Neuronal stem cell (in vitro differentiated cells): ENCODE results near the gene RTL10.
"Not testable (repeated sequence)": the region's sequence is repeated elsewhere in the genome, so short reads cannot be mapped to it uniquely, and the experiment has no call there.

ENCODE experiments used
- DNase-seq: peaks from one replicate; pipeline ENCODE4 v3.0.0-alpha.2; 2013; ENCODE audit warnings: low spot score
- H2AFZ ChIP-seq: one replicate; pipeline ENCODE4 v1.6.1; 2013; ENCODE audit warnings: mild to moderate bottlenecking, low read length, inconsistent platforms
- H2AK5ac ChIP-seq: 2 replicates; pipeline ENCODE4 v1.6.1; 2013; ENCODE audit warnings: low read depth, mild to moderate bottlenecking, inconsistent platforms, low read length, moderate library complexity, mixed read lengths
- H2BK120ac ChIP-seq: 2 replicates; pipeline ENCODE4 v1.6.1; 2013; ENCODE audit warnings: low read depth, mild to moderate bottlenecking, inconsistent platforms, low read length, moderate library complexity, mixed read lengths
- H2BK12ac ChIP-seq: one replicate; pipeline ENCODE4 v1.6.1; 2013; ENCODE audit warnings: low read length, inconsistent platforms
- H2BK15ac ChIP-seq: 2 replicates; pipeline ENCODE4 v1.6.1; 2013; ENCODE audit warnings: mild to moderate bottlenecking, low read length, inconsistent platforms, mixed read lengths
- H2BK5ac ChIP-seq: one replicate; pipeline ENCODE4 v1.6.1; 2013; ENCODE audit warnings: inconsistent platforms, mild to moderate bottlenecking, low read length, moderate library complexity
- H3K14ac ChIP-seq: one replicate; pipeline ENCODE4 v1.6.1; 2013; ENCODE audit warnings: low read length, inconsistent platforms
- H3K18ac ChIP-seq: 2 replicates; pipeline ENCODE4 v1.6.1; 2013; ENCODE audit warnings: low read length, inconsistent platforms
- H3K23ac ChIP-seq: 2 replicates; pipeline ENCODE4 v1.6.1; 2013; ENCODE audit warnings: low read depth, mild to moderate bottlenecking, mixed read lengths, low read length, inconsistent platforms; ENCODE audit not compliant: poor library complexity
- H3K27ac ChIP-seq: replicated peaks from 3 replicates; pipeline ENCODE4 v1.5.1; 2013; ENCODE audit warnings: low read length, inconsistent platforms
- H3K27me3 ChIP-seq, 3 experiments: 2 replicates each; pipeline ENCODE4 v1.6.1; 2013; ENCODE audit warnings: low read length in 3 of 3, mild to moderate bottlenecking in 2 of 3, inconsistent platforms in 1 of 3, low read depth in 1 of 3, mixed read lengths in 1 of 3, moderate library complexity in 1 of 3; ENCODE audit not compliant: control insufficient read depth in 3 of 3, insufficient read depth in 3 of 3
- H3K36me3 ChIP-seq, 2 donors: replicated peaks in 1 of 2; 2 replicates each; pipeline ENCODE4 v1.6.1; 2013; ENCODE audit warnings: low read length in 2 of 2; ENCODE audit not compliant: control insufficient read depth in 2 of 2, insufficient read depth in 2 of 2
- H3K4ac ChIP-seq: 2 replicates; pipeline ENCODE4 v1.6.1; 2013; ENCODE audit warnings: inconsistent platforms, mild to moderate bottlenecking, low read length, moderate library complexity
- H3K4me1 ChIP-seq, 2 donors: 1 replicate in 1 of 2; 2 replicates in 1 of 2; pipeline ENCODE4 v1.6.1; 2013; ENCODE audit warnings: low read length in 2 of 2, low read depth in 1 of 2; ENCODE audit not compliant: control insufficient read depth in 2 of 2, insufficient read depth in 1 of 2
- H3K4me2 ChIP-seq: one replicate; pipeline ENCODE4 v1.6.1; 2013; ENCODE audit warnings: mild to moderate bottlenecking, low read length, inconsistent platforms; ENCODE audit not compliant: insufficient read depth, poor library complexity, severe bottlenecking
- H3K4me3 ChIP-seq, 2 donors: 2 replicates each; pipeline ENCODE4 v1.5.1; 2013; ENCODE audit warnings: low read length in 2 of 2, mild to moderate bottlenecking in 2 of 2, inconsistent platforms in 1 of 2, moderate library complexity in 1 of 2
- H3K79me1 ChIP-seq: one replicate; pipeline ENCODE4 v1.6.1; 2013; ENCODE audit warnings: low read depth, mild to moderate bottlenecking, inconsistent platforms, low read length, moderate library complexity
- H3K9ac ChIP-seq: one replicate; pipeline ENCODE4 v1.6.1; 2013; ENCODE audit warnings: mild to moderate bottlenecking, low read depth, low read length, inconsistent platforms; ENCODE audit not compliant: poor library complexity
- H3K9me3 ChIP-seq, 2 donors: replicated peaks in 1 of 2; 2 replicates each; pipeline versions ENCODE3 to v1.6.1; 2013; ENCODE audit warnings: low read length in 2 of 2, mild to moderate bottlenecking in 2 of 2, inconsistent platforms in 1 of 2, low read depth in 1 of 2, mixed read lengths in 1 of 2, moderate library complexity in 1 of 2; ENCODE audit not compliant: control insufficient read depth in 2 of 2, insufficient read depth in 1 of 2
- H4K8ac ChIP-seq: one replicate; pipeline ENCODE4 v1.6.1; 2013; ENCODE audit warnings: low read depth, mild to moderate bottlenecking, inconsistent platforms, low read length, moderate library complexity
- H4K91ac ChIP-seq: one replicate; pipeline ENCODE4 v1.6.1; 2013; ENCODE audit warnings: low read length, low read depth, mild to moderate bottlenecking, inconsistent platforms; ENCODE audit not compliant: poor library complexity
- WGBS, 2 donors: extraction: QIAGEN DNeasy Blood & Tissue Kit; methylation state at CpG; one replicate each; pipeline ENCODE4 v1.1.7; 2013; ENCODE audit warnings: missing lambda C conversion rate in 2 of 2, mixed read lengths in 1 of 2; ENCODE audit not compliant: insufficient read length in 2 of 2, insufficient replicate concordance in 1 of 2; ENCODE audit errors: extremely low coverage in 2 of 2; 5-methylcytosine and 5-hydroxymethylcytosine counted together

The RTL10 gene

DNA sequence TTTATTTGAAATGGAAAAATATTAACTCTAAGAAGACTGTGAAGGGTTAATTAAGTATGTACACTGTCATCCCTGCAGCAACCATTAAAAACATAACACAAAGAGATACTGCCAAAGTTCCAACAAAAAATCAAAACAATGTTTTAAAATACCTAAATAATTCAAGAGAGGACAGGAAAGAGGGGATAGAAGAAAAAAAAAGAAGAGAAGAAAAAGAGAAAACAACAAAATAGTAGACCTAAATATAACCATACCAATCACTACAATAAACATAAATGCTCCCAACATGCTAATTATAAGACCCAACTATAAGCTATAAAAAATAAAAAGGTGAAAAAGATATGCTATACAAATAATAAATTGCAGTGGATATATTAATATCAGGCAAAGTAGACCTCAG, 20.1 kb downstream of the RTL10 start:
- H4K8ac ChIP-seq = no peak overlapping the region
- H2BK15ac ChIP-seq = no peak overlapping the region
- no peak overlapping the region for H2BK5ac ChIP-seq
- H2AFZ ChIP-seq = no peak overlapping the region
- H3K23ac ChIP-seq = no peak overlapping the region
- no peak overlapping the region for H3K14ac ChIP-seq
- no peak overlapping the region for H2AK5ac ChIP-seq
- H2BK12ac ChIP-seq = no peak overlapping the region
- no peaks in the 10 kb centered on the region for H3K27me3 ChIP-seq
- no peaks in the 10 kb centered on the region for H3K4me1 ChIP-seq
- no peaks in the 10 kb centered on the region for H3K36me3 ChIP-seq
- no peak overlapping the region for H4K91ac ChIP-seq
- H3K18ac ChIP-seq = no peak overlapping the region
- no peak overlapping the region for H2BK120ac ChIP-seq
- no peaks in the 10 kb centered on the region for H3K9me3 ChIP-seq
- H3K79me1 ChIP-seq = no peaks in the 10 kb centered on the region
- no peak overlapping the region for H3K4ac ChIP-seq
- H3K9ac ChIP-seq = no peak overlapping the region
- no peak overlapping the region for H3K4me3 ChIP-seq
- H3K27ac ChIP-seq = no peak overlapping the region
- H3K4me2 ChIP-seq = no peak overlapping the region
- no peak for DNase-seq

DNA sequence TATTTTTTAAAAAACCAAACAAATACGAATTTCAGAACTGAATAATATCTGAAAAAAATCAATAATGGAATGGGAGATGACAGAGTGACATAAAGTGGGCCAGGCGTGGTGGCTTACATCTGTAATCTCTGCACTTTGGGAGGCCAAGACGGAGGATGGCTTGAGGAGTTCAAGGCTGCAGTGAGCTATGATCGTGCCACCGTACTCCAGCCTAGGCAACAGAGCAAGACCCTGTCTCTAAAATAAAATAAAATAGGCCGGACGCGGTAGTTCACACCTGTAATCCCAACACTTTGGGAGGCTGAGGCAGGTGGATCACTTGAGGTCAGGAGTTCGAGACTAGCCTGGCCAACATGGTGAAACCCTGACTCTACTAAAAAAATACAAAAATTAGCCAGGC, 21.3 kb downstream of the RTL10 start:
- not testable (repeated sequence) for H2AFZ ChIP-seq, H4K91ac ChIP-seq, H2BK120ac ChIP-seq, H3K27me3 ChIP-seq, H3K23ac ChIP-seq, H3K9me3 ChIP-seq, H3K4me3 ChIP-seq, H3K79me1 ChIP-seq, H2AK5ac ChIP-seq, DNase-seq, H2BK5ac ChIP-seq, H3K4me2 ChIP-seq, H4K8ac ChIP-seq, H3K4ac ChIP-seq, H3K18ac ChIP-seq, H3K14ac ChIP-seq, H3K4me1 ChIP-seq, H2BK15ac ChIP-seq, H3K9ac ChIP-seq, H3K36me3 ChIP-seq, H2BK12ac ChIP-seq, H3K27ac ChIP-seq
- WGBS, 2 donors = no CpG with 5 or more reads among the region's 9 CpGs

DNA sequence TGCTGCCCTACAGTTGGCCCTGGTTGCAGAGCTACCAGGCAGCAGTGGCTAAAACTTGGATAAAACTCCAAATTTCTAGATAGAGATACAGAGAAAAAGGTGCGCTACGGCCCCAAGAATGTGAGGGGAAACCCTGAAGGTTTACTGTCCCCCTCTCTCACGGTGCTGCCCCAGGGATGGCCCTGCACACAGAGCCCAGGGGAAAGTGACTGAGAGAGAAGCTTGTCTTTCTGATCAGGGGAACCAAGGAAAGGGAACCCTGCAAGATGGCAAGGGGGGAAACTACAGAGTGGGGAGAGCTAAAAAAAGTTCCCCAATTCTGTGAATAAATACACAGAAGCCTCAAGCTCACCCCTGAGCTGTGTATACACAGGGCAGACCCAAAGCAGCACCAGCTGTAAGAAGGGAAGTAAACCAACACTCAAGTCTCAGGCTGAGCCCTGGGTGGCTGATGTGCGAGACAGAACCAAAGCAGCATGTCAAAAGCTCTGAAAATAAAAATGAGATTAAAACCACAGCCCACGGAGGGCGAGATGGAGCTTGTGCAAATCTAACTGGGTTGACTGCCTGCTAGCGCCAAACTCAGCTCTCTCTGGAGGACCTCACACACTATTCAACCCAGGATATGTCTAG, 22.1 kb downstream of the RTL10 start:
- H3K14ac ChIP-seq = no peak overlapping the region
- no peak overlapping the region for H3K27ac ChIP-seq
- H2BK120ac ChIP-seq = no peak overlapping the region
- no peak overlapping the region for H2AFZ ChIP-seq
- H3K27me3 ChIP-seq = no peaks in the 10 kb centered on the region
- no peaks in the 10 kb centered on the region for H3K9me3 ChIP-seq
- no peaks in the 10 kb centered on the region for H3K36me3 ChIP-seq
- H3K9ac ChIP-seq = no peak overlapping the region
- no peaks in the 10 kb centered on the region for H3K79me1 ChIP-seq
- no peak for DNase-seq
- no peak overlapping the region for H3K4me2 ChIP-seq
- no peak overlapping the region for H3K23ac ChIP-seq
- no peak overlapping the region for H4K8ac ChIP-seq
- no peak overlapping the region for H4K91ac ChIP-seq
- H2BK5ac ChIP-seq = no peak overlapping the region
- H3K4ac ChIP-seq = no peak overlapping the region
- no CpG with 5 or more reads among the region's 7 CpGs for WGBS, 2 donors
- H3K18ac ChIP-seq = no peak overlapping the region
- no peak overlapping the region for H2BK12ac ChIP-seq
- no peak overlapping the region for H2AK5ac ChIP-seq
- no peak overlapping the region for H2BK15ac ChIP-seq
- H3K4me1 ChIP-seq = no peaks in the 10 kb centered on the region
- H3K4me3 ChIP-seq = no peak overlapping the region

DNA sequence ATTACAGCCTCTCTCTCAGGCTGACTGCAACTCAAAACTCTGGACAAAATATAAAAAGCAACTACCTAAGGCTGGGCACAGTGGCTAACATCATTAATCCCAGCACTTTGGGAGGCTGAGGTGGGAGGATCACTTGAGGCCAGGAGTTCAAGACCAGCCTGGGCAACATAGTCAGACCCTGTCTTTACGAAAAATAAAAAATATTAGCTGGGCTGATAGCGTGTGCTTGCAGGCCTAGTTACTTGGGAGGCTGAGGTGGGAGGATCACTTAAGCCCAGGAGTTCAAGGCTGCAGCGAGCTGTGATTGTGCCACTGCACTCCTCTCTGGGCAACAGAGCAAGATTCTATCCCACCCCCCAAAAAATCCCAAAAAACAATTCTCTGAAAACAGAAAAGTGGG, 22.7 kb downstream of the RTL10 start:
- not testable (repeated sequence) for DNase-seq, H2BK120ac ChIP-seq, H3K4me2 ChIP-seq, H2AK5ac ChIP-seq, H3K14ac ChIP-seq, H3K23ac ChIP-seq, H4K91ac ChIP-seq, H3K9ac ChIP-seq, H3K9me3 ChIP-seq, H3K4me1 ChIP-seq, H3K4ac ChIP-seq, H3K36me3 ChIP-seq, H4K8ac ChIP-seq, H2BK12ac ChIP-seq, H2AFZ ChIP-seq, H3K79me1 ChIP-seq, H3K27me3 ChIP-seq, H2BK5ac ChIP-seq, H3K18ac ChIP-seq, H3K4me3 ChIP-seq, H2BK15ac ChIP-seq, H3K27ac ChIP-seq
- no CpG with 5 or more reads among the region's 3 CpGs for WGBS, 2 donors
